ENCODE results near the gene KRTAP1-3. TPM values are rescaled to one million over a fixed set of nuclear protein-coding genes. Genes with fewer than 3 reads are reported as not detected.

Gene KRTAP1-3
- total RNA-seq, 1 experiment from 2014 or later, result not detected

- no peak overlapping the region for H3K27ac ChIP-seq
- no TSS peak for BruUV-seq (replicated peaks)
Measured at GRCh38 chr17:40995116-40995515, 39.6 kb downstream of the KRTAP1-3 start.

DNA sequence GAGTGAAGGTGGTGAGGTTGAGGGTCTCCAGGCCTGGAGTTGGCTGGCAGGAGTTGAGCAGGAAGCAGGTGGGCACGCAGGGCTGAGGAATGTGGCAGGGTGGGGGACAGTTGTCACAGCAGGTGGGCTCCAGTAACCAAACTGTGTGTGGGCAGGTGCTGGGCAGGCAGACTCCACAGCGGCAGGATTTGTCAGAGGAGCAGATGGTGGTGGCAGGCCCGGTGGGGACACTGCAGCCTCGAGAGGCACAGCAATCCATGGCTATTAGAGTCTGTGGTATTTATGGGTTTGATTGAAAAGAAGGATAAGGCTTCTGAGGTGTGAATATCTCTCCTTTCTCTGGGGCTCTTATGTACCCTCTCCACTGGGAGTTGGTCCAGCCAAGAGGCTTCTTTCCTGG, 40.8 kb downstream of the KRTAP1-3 start, which contains the start of gene KRTAP3-3:
TSS of gene KRTAP3-3 (minus strand) at position 326 of the 400 bp plus-strand sequence. CDS start at position 259, 67 bp downstream.
- Histone ChIP-seq H2AFZ (0 out of 2 replicates have a peak within 1 kb of the TSS, but pooled peaks have one; percentile 29), H3K4me1 (replicated peaks; ENCODE audit: insufficient read depth) (no peaks in the 10 kb centered on the region), H3K9me2 (ENCODE audit: insufficient read depth) (0 out of 2 replicates have a peak, but pooled peaks cover 3% of the 10 kb centered on the region), H3K9me3 (ENCODE audit: insufficient read depth, low read depth) (no peaks in the 10 kb centered on the region; the same call in 1 of the 2 replicates), H4K20me1 (ENCODE audit: insufficient read depth) (no peaks in the 10 kb centered on the region), H3K27me3 (ENCODE audit: insufficient read depth, low read depth) (no peaks in the 10 kb centered on the region), H3K4me2 (no peak within 1 kb of the TSS), H3K27ac (no peak within 1 kb of the TSS), H3K79me2 (ENCODE audit: low read depth) (no peaks in the 10 kb centered on the region), H3F3A (ENCODE audit: insufficient read depth, low read depth) (no peaks in the 10 kb centered on the region), H3K36me3 (ENCODE audit: low read depth) (no peaks in the 10 kb centered on the region), H3K4me3 (no peak within 1 kb of the TSS)
- intact Hi-C loops (cut with micrococcal nuclease; ENCODE audit: unreplicated experiment), result no loop called here
- no TSS peak for BruUV-seq (replicated peaks)
- ChIA-PET CTCF (no interaction called here), POLR2A (ENCODE audit: unreplicated experiment) (no interaction called here)
- DNase-seq, result no peak
- TF ChIP-seq EZH2 (IDR thresholded peaks at IDR 0.05; ENCODE audit: low read depth), result no peak
- TF ChIP-seq CTCF (conservative IDR thresholded peaks at IDR 0.05), result no peak

More at GRCh38 chr17:40995116-40995515, 39.6 kb downstream of the KRTAP1-3 start:
- 0 out of 2 replicates have a peak, but pooled peaks cover 2% of the 10 kb centered on the region for H3K9me2 ChIP-seq (ENCODE audit: insufficient read depth)
- H3K9me3 ChIP-seq (ENCODE audit: insufficient read depth, low read depth), result no peaks in the 10 kb centered on the region; the same call in 1 of the 2 replicates
- intact Hi-C loops (cut with micrococcal nuclease; ENCODE audit: unreplicated experiment), result no loop called here
- H3K36me3 ChIP-seq (ENCODE audit: low read depth), result no peaks in the 10 kb centered on the region
- no peak for DNase-seq
- no peaks in the 10 kb centered on the region for H3K4me1 ChIP-seq (replicated peaks; ENCODE audit: insufficient read depth)
- H3K79me2 ChIP-seq (ENCODE audit: low read depth), result no peaks in the 10 kb centered on the region
- no peak for TF ChIP-seq CTCF (conservative IDR thresholded peaks at IDR 0.05)
- no peak for TF ChIP-seq EZH2 (IDR thresholded peaks at IDR 0.05; ENCODE audit: low read depth)
- H3K27me3 ChIP-seq (ENCODE audit: insufficient read depth, low read depth), result no peaks in the 10 kb centered on the region
- no peaks in the 10 kb centered on the region for H4K20me1 ChIP-seq (ENCODE audit: insufficient read depth)
- H2AFZ ChIP-seq, result no peak overlapping the region
- ChIA-PET POLR2A (ENCODE audit: unreplicated experiment) (interaction anchor here (0.6 kb wide), 1 partner anchor 513 kb away, joined by 4 read pairs; no protein-coding TSS in a partner anchor), CTCF (no interaction called here)
- H3F3A ChIP-seq (ENCODE audit: insufficient read depth, low read depth), result no peaks in the 10 kb centered on the region
- H3K4me3 ChIP-seq, result no peak overlapping the region
- no peak overlapping the region for H3K4me2 ChIP-seq

DNA sequence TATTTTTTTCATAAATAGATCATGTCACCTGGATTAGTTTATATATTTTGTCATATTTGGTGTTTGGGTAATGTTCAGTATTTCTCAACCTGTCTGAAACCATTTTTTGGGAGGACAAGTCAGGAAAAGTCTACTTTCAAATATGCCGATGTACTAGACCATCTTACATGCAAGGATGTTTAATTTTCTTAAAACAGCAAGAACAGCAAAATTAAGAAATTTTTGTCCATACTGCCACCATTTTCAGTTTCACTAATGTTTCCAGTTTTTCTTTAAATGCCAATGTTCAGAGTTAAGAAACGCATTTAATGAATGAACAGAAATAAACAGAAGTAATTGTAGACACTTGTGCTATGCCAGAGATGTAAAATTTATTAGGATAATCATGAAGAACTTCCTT, 41.6 kb downstream of the KRTAP1-3 start:
- BruUV-seq (replicated peaks), result no TSS peak
- Histone ChIP-seq H3K4me2 (no peak overlapping the region), H3K27ac (no peak overlapping the region), H3F3A (ENCODE audit: insufficient read depth, low read depth) (no peaks in the 10 kb centered on the region), H3K4me1 (replicated peaks; ENCODE audit: insufficient read depth) (no peaks in the 10 kb centered on the region), H3K4me3 (no peak overlapping the region), H3K9me3 (ENCODE audit: insufficient read depth, low read depth) (no peaks in the 10 kb centered on the region; the same call in 1 of the 2 replicates), H3K9me2 (ENCODE audit: insufficient read depth) (0 out of 2 replicates have a peak, but pooled peaks cover 3% of the 10 kb centered on the region), H4K20me1 (ENCODE audit: insufficient read depth) (no peaks in the 10 kb centered on the region), H3K79me2 (ENCODE audit: low read depth) (no peaks in the 10 kb centered on the region), H3K36me3 (ENCODE audit: low read depth) (no peaks in the 10 kb centered on the region), H2AFZ (no peak overlapping the region), H3K27me3 (ENCODE audit: insufficient read depth, low read depth) (no peaks in the 10 kb centered on the region)
- TF ChIP-seq CTCF (conservative IDR thresholded peaks at IDR 0.05) (no peak), EZH2 (IDR thresholded peaks at IDR 0.05; ENCODE audit: low read depth) (no peak)
- intact Hi-C loops (cut with micrococcal nuclease; ENCODE audit: unreplicated experiment), result no loop called here
- POLR2A ChIA-PET (ENCODE audit: unreplicated experiment), result no interaction called here
- CTCF ChIA-PET, result no interaction called here
- no peak for DNase-seq

All from PC-9 (cell line).